ENCODE measurements around the gene ERC2. TPM values are rescaled to one million over a fixed set of nuclear protein-coding genes. Genes with fewer than 3 reads are reported as not detected.

The ERC2 gene
- total and polyA plus RNA-seq, 2 of the 8 experiments (the other 6 are each of a cell fraction or from before 2014, with no cell fraction given) = 16.4 to 22.8 TPM

DNA sequence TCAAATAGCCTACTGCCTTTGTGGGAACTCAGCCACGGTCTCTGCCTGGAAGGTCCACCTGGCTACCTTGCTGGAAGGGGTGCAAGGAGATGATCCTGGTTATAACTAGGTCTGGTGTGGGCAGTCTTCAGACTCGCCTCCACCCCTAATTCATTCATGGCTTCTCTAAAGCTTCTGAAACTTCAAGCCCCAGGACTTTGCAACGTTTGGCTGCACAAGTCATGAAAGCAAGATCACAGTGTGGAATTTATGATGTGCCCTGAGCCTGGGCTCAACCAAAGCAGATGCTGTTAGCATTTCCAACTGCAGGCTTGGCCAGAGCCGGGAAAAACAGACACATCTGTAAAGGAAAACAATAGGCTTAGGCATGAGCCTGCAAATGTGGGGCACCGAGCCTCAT, 780.7 kb downstream of the ERC2 start:
- POLR2A ChIA-PET (ENCODE audit: partially characterized antibody) = no interaction called here
- H2BK12ac ChIP-seq (ENCODE audit: low read depth, low read length) = no peak overlapping the region
- TF ChIP-seq TBP (IDR thresholded peaks at IDR 0.05; ENCODE audit: low read depth, low read length) = no peak
- no peak for TF ChIP-seq YY1 (IDR thresholded peaks at IDR 0.05; ENCODE audit: low read depth, low read length)
- no peak for TF ChIP-seq JUN (IDR thresholded peaks at IDR 0.05; ENCODE audit: low read depth, low read length)
- no peak for TF ChIP-seq RFX5 (IDR thresholded peaks at IDR 0.05; ENCODE audit: borderline replicate concordance, low read depth, low read length)
- TF ChIP-seq CREB1 (IDR thresholded peaks at IDR 0.05) = no peak
- TF ChIP-seq RXRA (IDR thresholded peaks at IDR 0.05; ENCODE audit: insufficient read depth, low read depth, low read length) = no peak
- no peak for TF ChIP-seq CBX5 (IDR thresholded peaks at IDR 0.05; ENCODE audit: low read depth, low read length)
- TF ChIP-seq, protein P1, sequence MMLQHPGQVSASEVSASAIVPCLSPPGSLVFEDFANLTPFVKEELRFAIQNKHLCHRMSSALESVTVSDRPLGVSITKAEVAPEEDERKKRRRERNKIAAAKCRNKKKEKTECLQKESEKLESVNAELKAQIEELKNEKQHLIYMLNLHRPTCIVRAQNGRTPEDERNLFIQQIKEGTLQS (IDR thresholded peaks at IDR 0.05; ENCODE audit: insufficient read depth, low read depth, low read length) = no peak
- no peak for TF ChIP-seq RNF2 (IDR thresholded peaks at IDR 0.05; ENCODE audit: borderline replicate concordance, low read depth, low read length, missing control alignments, poor library complexity, severe bottlenecking)
- TF ChIP-seq EZH2 (IDR thresholded peaks at IDR 0.05; ENCODE audit: low read depth, low read length, severe bottlenecking) = no peak
- TF ChIP-seq CTBP2 (IDR thresholded peaks at IDR 0.05; ENCODE audit: borderline replicate concordance, insufficient read depth, insufficient read length, low read length) = no peak

More for the DNA sequence above, 780.7 kb downstream of the ERC2 start:
- Histone ChIP-seq H3K23me2 (ENCODE audit: low read depth, low read length) (no peaks in the 10 kb centered on the region), H3K56ac (replicated peaks; ENCODE audit: insufficient read length, low read depth, low read length) (no peak overlapping the region), H3K4me3 (ENCODE audit: extremely low read depth in 1 of 4, insufficient read depth in 2 of 4, low read depth in 3 of 4, low read length in 4 of 4) (no peak overlapping the region), H3K23ac (ENCODE audit: insufficient read length) (no peak overlapping the region), H3K36me3 (ENCODE audit: control insufficient read depth in 2 of 4, insufficient read depth in 4 of 4, low read length in 3 of 4) (no peaks in the 10 kb centered on the region), H3K27ac (ENCODE audit: low read depth, low read length) (no peak overlapping the region), H3K79me2 (ENCODE audit: control insufficient read depth in 1 of 2, insufficient read depth in 2 of 2, low read length in 2 of 2) (no peaks in the 10 kb centered on the region), H3K4me2 (ENCODE audit: insufficient read depth in 1 of 2, low read depth in 2 of 2, low read length in 2 of 2) (no peak overlapping the region), H3K9ac (replicated peaks in 1 of 4; ENCODE audit: extremely low read depth in 1 of 4, low read depth in 3 of 4, low read length in 3 of 4) (no peak overlapping the region), H3K9me3 (ENCODE audit: insufficient read depth in 2 of 2, low read depth in 1 of 2, low read length in 1 of 2) (no peaks in the 10 kb centered on the region), H4K20me1 (replicated peaks in 1 of 2; ENCODE audit: control insufficient read depth in 1 of 2, insufficient read depth in 2 of 2, low read length in 2 of 2) (no peaks in the 10 kb centered on the region), H3K14ac (ENCODE audit: insufficient read length) (no peak overlapping the region), H2AK5ac (ENCODE audit: low read depth, low read length) (no peak overlapping the region; the same call in 1 of the 2 replicates), H3K4me1 (replicated peaks in 1 of 4; ENCODE audit: control insufficient read depth in 3 of 4, insufficient read depth in 4 of 4, low read length in 3 of 4) (peaks cover 0 to 17% (median 10%) of the 10 kb centered on the region in 4 experiments), H3K27me3 (replicated peaks in 1 of 4; ENCODE audit: control insufficient read depth in 3 of 4, extremely low read depth in 1 of 4, insufficient read depth in 3 of 4, low read length in 3 of 4) (no peaks in the 10 kb centered on the region), H2BK15ac (ENCODE audit: low read length) (no peak overlapping the region), H2BK20ac (ENCODE audit: low read length) (no peak overlapping the region), H3K18ac (ENCODE audit: extremely low read depth, low read length) (no peak overlapping the region), H4K5ac (ENCODE audit: insufficient read length, low read depth, low read length) (no peak overlapping the region), H2AFZ (ENCODE audit: low read length) (no peak overlapping the region), H2BK120ac (replicated peaks; ENCODE audit: low read depth, low read length) (no peak overlapping the region), H3K79me1 (ENCODE audit: low read depth, low read length) (no peaks in the 10 kb centered on the region), H4K8ac (ENCODE audit: extremely low read depth, insufficient read depth, low read length) (0 out of 2 replicates have a peak overlapping the region, but pooled peaks have one; percentile 25), H2BK5ac (ENCODE audit: low read depth, low read length) (no peak overlapping the region), H4K91ac (replicated peaks; ENCODE audit: insufficient read length, low read length) (no peak overlapping the region), H3K4ac (replicated peaks; ENCODE audit: insufficient read length, low read depth, low read length) (no peak overlapping the region)
- DNase-seq (ENCODE audit: low read depth in 1 of 2, low spot score in 2 of 2) (no peak), FAIRE-seq (no peak)
- CTCF ChIA-PET (ENCODE audit: partially characterized antibody) = interaction anchor here (1.1 to 1.5 kb wide), 5 partner anchors 11 to 133 kb away, joined by 3 to 5 read pairs (median 3); no protein-coding TSS in a partner anchor
- 90% methylated on average over 5 of the region's 5 CpGs; no CpG with 5 or more reads in 1 of the 2 experiments for WGBS, 2 experiments (ENCODE audit: extremely low coverage in 1 of 2, insufficient coverage in 1 of 2, insufficient read length in 1 of 2, insufficient replicate concordance in 2 of 2, low coverage in 1 of 2, low lambda C conversion rate in 2 of 2, missing lambda C conversion rate in 1 of 2)

Data from H1 (cell line).